ENCODE measurements around the gene ST7L.
"Not testable (repeated sequence)": the region's sequence is repeated elsewhere in the genome, so short reads cannot be mapped to it uniquely, and the experiment has no call there.

Gene ST7L

GRCh38 chr1:112496290-112496689 lies 122.7 kb downstream of the ST7L start:
- no peak overlapping the region for H3K4me3 ChIP-seq (ENCODE audit: insufficient read length, low read depth)
- H3K4me1 ChIP-seq (ENCODE audit: insufficient read depth, insufficient read length): no peaks in the 10 kb centered on the region
- H3K9me3 ChIP-seq (ENCODE audit: insufficient read depth, low read length): no peaks in the 10 kb centered on the region
- H3K9ac ChIP-seq (ENCODE audit: insufficient read length, low read depth): no peak overlapping the region
- peaks cover 20% of the 10 kb centered on the region for H3K27me3 ChIP-seq (ENCODE audit: insufficient read depth, insufficient read length)
- no peak for DNase-seq (ENCODE audit: low read depth, low spot score)
- TF ChIP-seq YY1 (IDR thresholded peaks at IDR 0.05; ENCODE audit: insufficient read depth, insufficient read length): no peak
- no peak for TF ChIP-seq SUZ12 (IDR thresholded peaks at IDR 0.05; ENCODE audit: extremely low read depth, insufficient read depth, insufficient read length)
- no peak for TF ChIP-seq ZNF274 (IDR thresholded peaks at IDR 0.05; ENCODE audit: low read depth, low read length)
- H3K36me3 ChIP-seq (ENCODE audit: insufficient read depth, insufficient read length, low read length): no peaks in the 10 kb centered on the region

DNA sequence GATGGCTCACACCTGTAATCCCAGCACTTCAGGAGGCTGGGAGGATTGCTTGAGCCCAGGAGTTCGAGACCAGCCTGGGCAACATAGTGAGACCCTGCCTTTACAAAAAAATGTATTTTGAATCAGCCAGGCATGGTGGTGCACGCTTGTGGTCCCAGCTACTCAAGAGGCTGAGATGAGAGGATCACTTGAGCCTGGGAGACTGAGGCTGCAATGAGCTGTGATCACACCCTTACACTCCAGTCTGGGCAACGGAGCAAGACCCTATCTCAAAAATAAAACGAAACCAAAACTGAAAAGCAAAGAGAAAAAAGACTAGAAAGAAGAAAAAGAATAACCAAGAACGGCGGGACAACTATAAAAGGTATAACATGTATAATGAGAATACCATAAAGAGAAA lies 125.6 kb downstream of the ST7L start:
- H3K27me3 ChIP-seq (ENCODE audit: insufficient read depth, insufficient read length): no peaks in the 10 kb centered on the region
- DNase-seq (ENCODE audit: low read depth, low spot score): no peak
- no peak overlapping the region for H3K9ac ChIP-seq (ENCODE audit: insufficient read length, low read depth)
- no peak overlapping the region for H3K4me3 ChIP-seq (ENCODE audit: insufficient read length, low read depth)
- H3K36me3 ChIP-seq (ENCODE audit: insufficient read depth, insufficient read length, low read length): no peaks in the 10 kb centered on the region
- TF ChIP-seq YY1 (IDR thresholded peaks at IDR 0.05; ENCODE audit: insufficient read depth, insufficient read length) (no peak), ZNF274 (IDR thresholded peaks at IDR 0.05; ENCODE audit: low read depth, low read length) (no peak), SUZ12 (IDR thresholded peaks at IDR 0.05; ENCODE audit: extremely low read depth, insufficient read depth, insufficient read length) (no peak)
- H3K9me3 ChIP-seq (ENCODE audit: insufficient read depth, low read length): no peaks in the 10 kb centered on the region
- H3K4me1 ChIP-seq (ENCODE audit: insufficient read depth, insufficient read length): no peaks in the 10 kb centered on the region

GRCh38 chr1:112492076-112492475 lies 126.9 kb downstream of the ST7L start:
- H3K36me3 ChIP-seq (ENCODE audit: insufficient read depth, insufficient read length, low read length): no peaks in the 10 kb centered on the region
- TF ChIP-seq ZNF274 (IDR thresholded peaks at IDR 0.05; ENCODE audit: low read depth, low read length) (no peak), SUZ12 (IDR thresholded peaks at IDR 0.05; ENCODE audit: extremely low read depth, insufficient read depth, insufficient read length) (no peak), YY1 (IDR thresholded peaks at IDR 0.05; ENCODE audit: insufficient read depth, insufficient read length) (no peak)

GRCh38 chr1:112488141-112488540 lies 130.8 kb downstream of the ST7L start:
- DNase-seq (ENCODE audit: low read depth, low spot score): no peak
- H3K9ac ChIP-seq (ENCODE audit: insufficient read length, low read depth): no peak overlapping the region
- H3K4me1 ChIP-seq (ENCODE audit: insufficient read depth, insufficient read length): no peaks in the 10 kb centered on the region
- H3K4me3 ChIP-seq (ENCODE audit: insufficient read length, low read depth): no peak overlapping the region
- no peak for TF ChIP-seq SUZ12 (IDR thresholded peaks at IDR 0.05; ENCODE audit: extremely low read depth, insufficient read depth, insufficient read length)
- TF ChIP-seq ZNF274 (IDR thresholded peaks at IDR 0.05; ENCODE audit: low read depth, low read length): no peak
- no peak for TF ChIP-seq YY1 (IDR thresholded peaks at IDR 0.05; ENCODE audit: insufficient read depth, insufficient read length)
- H3K27me3 ChIP-seq (ENCODE audit: insufficient read depth, insufficient read length): no peaks in the 10 kb centered on the region
- H3K9me3 ChIP-seq (ENCODE audit: insufficient read depth, low read length): no peaks in the 10 kb centered on the region
- H3K36me3 ChIP-seq (ENCODE audit: insufficient read depth, insufficient read length, low read length): no peaks in the 10 kb centered on the region

More at GRCh38 chr1:112492076-112492475, 126.9 kb downstream of the ST7L start:
- H3K4me1 ChIP-seq (ENCODE audit: insufficient read depth, insufficient read length): no peaks in the 10 kb centered on the region
- no peaks in the 10 kb centered on the region for H3K9me3 ChIP-seq (ENCODE audit: insufficient read depth, low read length)
- H3K4me3 ChIP-seq (ENCODE audit: insufficient read length, low read depth): no peak overlapping the region
- no peaks in the 10 kb centered on the region for H3K27me3 ChIP-seq (ENCODE audit: insufficient read depth, insufficient read length)
- H3K9ac ChIP-seq (ENCODE audit: insufficient read length, low read depth): no peak overlapping the region
- no peak for DNase-seq (ENCODE audit: low read depth, low spot score)

- H3K4me3 ChIP-seq (ENCODE audit: insufficient read length, low read depth); H3K36me3 ChIP-seq (ENCODE audit: insufficient read depth, insufficient read length, low read length); DNase-seq (ENCODE audit: low read depth, low spot score); H3K9me3 ChIP-seq (ENCODE audit: insufficient read depth, low read length); H3K27me3 ChIP-seq (ENCODE audit: insufficient read depth, insufficient read length); H3K9ac ChIP-seq (ENCODE audit: insufficient read length, low read depth); H3K4me1 ChIP-seq (ENCODE audit: insufficient read depth, insufficient read length): not testable (repeated sequence)
These were observed 131.3 kb downstream of the ST7L start for GRCh38 chr1:112487686-112488085.

DNA sequence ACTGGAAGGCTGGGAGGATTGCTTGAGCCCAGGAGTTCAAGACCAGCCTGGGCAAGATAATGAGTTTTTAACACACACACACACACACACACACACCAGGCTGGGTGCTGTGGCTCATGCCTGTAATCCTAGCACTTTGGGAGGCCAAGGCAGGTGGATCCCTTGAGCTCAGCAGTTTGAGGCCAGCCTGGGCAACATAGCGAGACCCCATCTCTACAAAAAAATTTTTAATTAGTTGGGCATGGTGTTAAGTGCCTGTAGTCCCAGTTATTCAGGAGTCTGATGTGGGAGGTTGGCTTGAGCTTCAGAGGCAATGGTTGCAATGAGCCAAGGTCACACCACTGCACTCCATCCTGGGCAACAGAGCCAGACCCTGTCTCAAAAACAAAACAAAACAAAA lies 132.9 kb downstream of the ST7L start:
- not testable (repeated sequence) for H3K9me3 ChIP-seq (ENCODE audit: insufficient read depth, low read length); H3K36me3 ChIP-seq (ENCODE audit: insufficient read depth, insufficient read length, low read length); DNase-seq (ENCODE audit: low read depth, low spot score); H3K4me1 ChIP-seq (ENCODE audit: insufficient read depth, insufficient read length); H3K9ac ChIP-seq (ENCODE audit: insufficient read length, low read depth); H3K4me3 ChIP-seq (ENCODE audit: insufficient read length, low read depth); H3K27me3 ChIP-seq (ENCODE audit: insufficient read depth, insufficient read length)

DNA sequence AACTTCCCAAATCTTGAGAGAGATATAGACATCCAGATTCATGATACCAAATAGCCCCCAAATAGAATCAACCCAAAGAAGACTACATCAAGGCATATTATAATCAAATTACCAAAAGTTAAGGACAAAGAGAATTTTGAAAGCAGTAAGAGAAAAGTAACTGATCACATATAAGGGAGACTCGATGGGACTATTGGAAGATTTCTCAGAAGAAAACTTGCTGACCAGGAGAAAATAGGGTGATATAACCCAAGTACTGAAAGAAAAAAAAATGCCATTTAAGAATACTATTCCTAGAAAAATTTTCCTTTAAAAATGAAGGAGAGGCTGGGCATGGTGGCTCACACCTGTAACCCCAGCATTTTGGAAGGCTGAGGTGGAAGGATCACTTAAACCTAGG lies 140.6 kb downstream of the ST7L start:
- Histone ChIP-seq H3K36me3 (ENCODE audit: insufficient read depth, insufficient read length, low read length) (no peaks in the 10 kb centered on the region), H3K27me3 (ENCODE audit: insufficient read depth, insufficient read length) (no peaks in the 10 kb centered on the region), H3K4me3 (ENCODE audit: insufficient read length, low read depth) (no peak overlapping the region), H3K9me3 (ENCODE audit: insufficient read depth, low read length) (peaks cover 20% of the 10 kb centered on the region), H3K9ac (ENCODE audit: insufficient read length, low read depth) (no peak overlapping the region), H3K4me1 (ENCODE audit: insufficient read depth, insufficient read length) (no peaks in the 10 kb centered on the region)
- TF ChIP-seq YY1 (IDR thresholded peaks at IDR 0.05; ENCODE audit: insufficient read depth, insufficient read length) (no peak), ZNF274 (IDR thresholded peaks at IDR 0.05; ENCODE audit: low read depth, low read length) (no peak), SUZ12 (IDR thresholded peaks at IDR 0.05; ENCODE audit: extremely low read depth, insufficient read depth, insufficient read length) (no peak)
- DNase-seq (ENCODE audit: low read depth, low spot score): no peak

GRCh38 chr1:112477550-112477949 lies 141.4 kb downstream of the ST7L start:
- H3K9ac ChIP-seq (ENCODE audit: insufficient read length, low read depth): no peak overlapping the region
- no peaks in the 10 kb centered on the region for H3K27me3 ChIP-seq (ENCODE audit: insufficient read depth, insufficient read length)
- H3K4me3 ChIP-seq (ENCODE audit: insufficient read length, low read depth): no peak overlapping the region
- no peaks in the 10 kb centered on the region for H3K36me3 ChIP-seq (ENCODE audit: insufficient read depth, insufficient read length, low read length)
- no peaks in the 10 kb centered on the region for H3K4me1 ChIP-seq (ENCODE audit: insufficient read depth, insufficient read length)
- H3K9me3 ChIP-seq (ENCODE audit: insufficient read depth, low read length): peaks cover 20% of the 10 kb centered on the region
- DNase-seq (ENCODE audit: low read depth, low spot score): no peak
- TF ChIP-seq ZNF274 (IDR thresholded peaks at IDR 0.05; ENCODE audit: low read depth, low read length) (no peak), YY1 (IDR thresholded peaks at IDR 0.05; ENCODE audit: insufficient read depth, insufficient read length) (no peak), SUZ12 (IDR thresholded peaks at IDR 0.05; ENCODE audit: extremely low read depth, insufficient read depth, insufficient read length) (no peak)

All from NT2/D1 (cell line).